ENCODE data around the gene ADAM15.

DNA sequence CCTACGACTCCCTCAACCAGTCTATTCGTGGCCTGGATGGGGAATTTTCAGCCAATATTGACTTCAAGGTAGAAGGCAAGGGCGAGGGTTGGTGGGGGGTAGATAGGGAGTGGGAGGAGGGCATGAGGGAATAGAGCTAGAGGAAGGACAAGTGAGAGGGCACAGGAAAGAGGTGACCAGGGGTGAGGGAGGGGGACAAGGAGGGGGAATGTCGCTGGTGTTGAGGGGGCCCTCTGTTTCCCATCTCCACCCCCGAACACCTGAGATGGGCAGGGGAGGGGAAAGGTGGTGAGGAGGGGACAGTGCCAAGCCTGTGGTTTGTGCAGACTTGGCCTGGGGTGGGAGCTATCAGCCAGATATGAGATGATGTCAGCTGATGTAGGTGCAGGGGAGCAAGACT lies 8.3 kb upstream of the ADAM15 start:
- no peak for TF ChIP-seq EZH2 (IDR thresholded peaks at IDR 0.05; ENCODE audit: borderline replicate concordance, insufficient read depth, low read depth, low read length, poor library complexity, severe bottlenecking)
- TF ChIP-seq, protein P1, sequence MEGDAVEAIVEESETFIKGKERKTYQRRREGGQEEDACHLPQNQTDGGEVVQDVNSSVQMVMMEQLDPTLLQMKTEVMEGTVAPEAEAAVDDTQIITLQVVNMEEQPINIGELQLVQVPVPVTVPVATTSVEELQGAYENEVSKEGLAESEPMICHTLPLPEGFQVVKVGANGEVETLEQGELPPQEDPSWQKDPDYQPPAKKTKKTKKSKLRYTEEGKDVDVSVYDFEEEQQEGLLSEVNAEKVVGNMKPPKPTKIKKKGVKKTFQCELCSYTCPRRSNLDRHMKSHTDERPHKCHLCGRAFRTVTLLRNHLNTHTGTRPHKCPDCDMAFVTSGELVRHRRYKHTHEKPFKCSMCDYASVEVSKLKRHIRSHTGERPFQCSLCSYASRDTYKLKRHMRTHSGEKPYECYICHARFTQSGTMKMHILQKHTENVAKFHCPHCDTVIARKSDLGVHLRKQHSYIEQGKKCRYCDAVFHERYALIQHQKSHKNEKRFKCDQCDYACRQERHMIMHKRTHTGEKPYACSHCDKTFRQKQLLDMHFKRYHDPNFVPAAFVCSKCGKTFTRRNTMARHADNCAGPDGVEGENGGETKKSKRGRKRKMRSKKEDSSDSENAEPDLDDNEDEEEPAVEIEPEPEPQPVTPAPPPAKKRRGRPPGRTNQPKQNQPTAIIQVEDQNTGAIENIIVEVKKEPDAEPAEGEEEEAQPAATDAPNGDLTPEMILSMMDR (IDR thresholded peaks at IDR 0.05): no peak
